Neutrophil (primary cell): ENCODE data around the gene CD180.
A peak's percentile ranks its signal among the peaks of the same experiment; 100 is the strongest.
"Not testable (repeated sequence)": the region's sequence is repeated elsewhere in the genome, so short reads cannot be mapped to it uniquely, and the experiment has no call there.

Source experiments
- H3K27ac ChIP-seq: fragments of 200-600 bp; sonication (generic); 2 replicates; pipeline ENCODE4 v1.5.1; 2016; ENCODE audit warnings: mild to moderate bottlenecking, moderate library complexity
- H3K27me3 ChIP-seq: fragments of 200-600 bp; sonication (generic); 2 replicates; pipeline ENCODE4 v1.6.0; 2016; ENCODE audit warnings: mild to moderate bottlenecking
- H3K36me3 ChIP-seq: fragments of 200-600 bp; sonication (generic); 2 replicates; pipeline ENCODE4 v1.5.1; 2017
- H3K4me1 ChIP-seq, 2 experiments: fragments of 200-600 bp in 1 of 2; sonication (generic) in 1 of 2; 1 replicate in 1 of 2; 2 replicates in 1 of 2; pipeline versions ENCODE4 v1.5.1 to v1.6.1; 2013 to 2016; ENCODE audit warnings: low read depth in 1 of 2, low read length in 1 of 2, mild to moderate bottlenecking in 1 of 2, moderate library complexity in 1 of 2; ENCODE audit not compliant: control insufficient read depth in 1 of 2, insufficient read depth in 1 of 2
- H3K4me3 ChIP-seq, 2 experiments: fragments of 200-600 bp in 1 of 2; sonication (generic) in 1 of 2; 1 replicate in 1 of 2; 2 replicates in 1 of 2; pipeline ENCODE4 v1.5.1; 2013 to 2016; ENCODE audit warnings: low read depth in 1 of 2, low read length in 1 of 2, mild to moderate bottlenecking in 1 of 2, moderate library complexity in 1 of 2
- H3K9me3 ChIP-seq: fragments of 200-600 bp; sonication (generic); 2 replicates; pipeline ENCODE4 v1.5.1; 2016
- TF ChIP-seq, protein P1 (sequence below): fragments of 200-600 bp; sonication (generic); IDR thresholded peaks from 2 replicates; pipeline ENCODE4 v1.5.1; 2016; ENCODE audit warnings: antibody characterized with exemption

Gene CD180

DNA sequence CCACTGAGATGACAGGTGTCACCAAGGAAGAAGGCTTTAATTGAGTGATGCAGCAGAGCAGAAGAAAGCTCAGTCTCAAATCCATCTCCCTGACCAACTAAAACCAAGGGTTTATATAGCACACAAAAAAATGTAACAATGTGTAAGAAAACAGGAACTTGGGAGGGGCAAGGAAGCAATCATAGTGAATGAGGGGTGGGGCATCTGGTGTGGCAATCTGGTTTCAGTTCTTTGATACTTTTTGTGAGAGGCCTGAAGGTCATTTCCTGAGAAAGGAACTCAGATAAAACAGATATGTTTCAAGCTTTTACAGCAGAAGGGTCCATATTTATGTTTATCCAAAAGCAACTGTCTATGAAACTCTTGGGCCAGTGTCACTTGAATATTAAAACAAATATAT, 19.7 kb downstream of the CD180 start:
- peaks cover 7% of the 10 kb centered on the region for H3K9me3 ChIP-seq
- H3K36me3 ChIP-seq, result no peaks in the 10 kb centered on the region
- TF ChIP-seq, protein P1, sequence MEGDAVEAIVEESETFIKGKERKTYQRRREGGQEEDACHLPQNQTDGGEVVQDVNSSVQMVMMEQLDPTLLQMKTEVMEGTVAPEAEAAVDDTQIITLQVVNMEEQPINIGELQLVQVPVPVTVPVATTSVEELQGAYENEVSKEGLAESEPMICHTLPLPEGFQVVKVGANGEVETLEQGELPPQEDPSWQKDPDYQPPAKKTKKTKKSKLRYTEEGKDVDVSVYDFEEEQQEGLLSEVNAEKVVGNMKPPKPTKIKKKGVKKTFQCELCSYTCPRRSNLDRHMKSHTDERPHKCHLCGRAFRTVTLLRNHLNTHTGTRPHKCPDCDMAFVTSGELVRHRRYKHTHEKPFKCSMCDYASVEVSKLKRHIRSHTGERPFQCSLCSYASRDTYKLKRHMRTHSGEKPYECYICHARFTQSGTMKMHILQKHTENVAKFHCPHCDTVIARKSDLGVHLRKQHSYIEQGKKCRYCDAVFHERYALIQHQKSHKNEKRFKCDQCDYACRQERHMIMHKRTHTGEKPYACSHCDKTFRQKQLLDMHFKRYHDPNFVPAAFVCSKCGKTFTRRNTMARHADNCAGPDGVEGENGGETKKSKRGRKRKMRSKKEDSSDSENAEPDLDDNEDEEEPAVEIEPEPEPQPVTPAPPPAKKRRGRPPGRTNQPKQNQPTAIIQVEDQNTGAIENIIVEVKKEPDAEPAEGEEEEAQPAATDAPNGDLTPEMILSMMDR, result no peak
- peaks cover 5 to 28% of the 10 kb centered on the region in 2 experiments for H3K4me1 ChIP-seq
- peak overlapping the region; percentile 42 for H3K27ac ChIP-seq
- no peak overlapping the region for H3K4me3 ChIP-seq
- H3K27me3 ChIP-seq, result no peaks in the 10 kb centered on the region

DNA sequence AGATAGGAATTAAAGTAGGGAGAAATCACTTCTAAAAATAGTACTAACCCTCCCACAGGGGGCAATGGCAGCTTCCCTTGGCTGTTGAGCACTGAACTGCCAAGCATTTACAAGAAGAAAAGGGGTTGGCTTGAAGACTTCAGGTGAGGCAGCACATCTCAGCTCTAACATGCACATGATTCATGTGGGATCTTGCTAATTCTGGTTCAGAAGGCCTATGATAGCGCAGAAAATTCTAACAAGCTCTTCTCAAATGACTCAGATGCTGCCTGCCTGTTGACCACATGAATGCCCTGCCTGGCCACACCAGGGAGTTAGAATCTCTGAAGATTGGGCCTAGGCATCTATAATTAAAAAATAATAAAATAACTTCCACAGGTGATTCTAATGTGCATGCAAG, 22.6 kb downstream of the CD180 start:
- Histone ChIP-seq H3K36me3 (no peaks in the 10 kb centered on the region), H3K4me1 (peaks cover 3 to 18% of the 10 kb centered on the region in 2 experiments), H3K27me3 (no peaks in the 10 kb centered on the region), H3K4me3 (no peak overlapping the region), H3K27ac (no peak overlapping the region), H3K9me3 (peaks cover 7% of the 10 kb centered on the region)
- TF ChIP-seq, protein P1, result no peak

DNA sequence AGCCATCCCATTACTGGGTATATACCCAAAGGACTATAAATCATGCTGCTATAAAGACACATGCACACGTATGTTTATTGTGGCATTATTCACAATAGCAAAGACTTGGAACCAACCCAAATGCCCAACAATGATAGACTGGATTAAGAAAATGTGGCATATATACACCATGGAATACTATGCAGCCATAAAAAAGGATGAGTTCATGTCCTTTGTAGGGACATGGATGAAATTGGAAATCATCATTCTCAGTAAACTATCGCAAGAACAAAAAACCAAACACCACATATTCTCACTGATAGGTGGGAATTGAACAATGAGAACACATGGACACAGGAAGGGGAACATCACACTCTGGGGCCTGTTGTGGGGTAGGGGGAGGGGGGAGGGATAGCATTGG, 23.2 kb downstream of the CD180 start:
- H3K36me3 ChIP-seq, result not testable (repeated sequence)

DNA sequence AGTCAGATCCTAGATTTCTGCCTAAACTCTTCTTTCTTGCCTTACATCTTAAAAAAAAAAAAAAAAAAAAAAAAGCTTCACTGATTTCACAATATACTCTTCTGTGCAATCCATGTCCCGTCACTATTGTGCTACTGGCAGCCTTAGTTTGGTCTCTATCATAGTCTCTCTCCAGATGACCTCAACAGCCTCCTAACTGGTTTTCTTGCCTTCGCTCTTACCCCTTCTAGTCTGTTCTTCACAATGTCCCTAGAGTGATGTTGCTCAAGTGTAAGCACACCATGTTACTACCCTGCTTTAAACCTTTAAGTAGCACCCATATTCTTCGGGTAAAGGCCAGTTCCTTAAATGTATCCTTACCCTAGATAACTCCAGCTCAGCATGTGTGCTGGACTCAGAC, 25.8 kb downstream of the CD180 start:
- Histone ChIP-seq H3K4me1 (peaks cover 10 to 11% of the 10 kb centered on the region in 2 experiments), H3K9me3 (no peaks in the 10 kb centered on the region), H3K36me3 (no peaks in the 10 kb centered on the region), H3K27ac (no peak overlapping the region), H3K27me3 (no peaks in the 10 kb centered on the region), H3K4me3 (no peak overlapping the region)
- TF ChIP-seq, protein P1, result no peak

More for the DNA sequence above, 23.2 kb downstream of the CD180 start:
- H3K4me1 ChIP-seq, result peaks cover 0 to 12% of the 10 kb centered on the region in 2 experiments
- not testable (repeated sequence) for H3K27ac ChIP-seq, H3K27me3 ChIP-seq, H3K9me3 ChIP-seq, H3K4me3 ChIP-seq

DNA sequence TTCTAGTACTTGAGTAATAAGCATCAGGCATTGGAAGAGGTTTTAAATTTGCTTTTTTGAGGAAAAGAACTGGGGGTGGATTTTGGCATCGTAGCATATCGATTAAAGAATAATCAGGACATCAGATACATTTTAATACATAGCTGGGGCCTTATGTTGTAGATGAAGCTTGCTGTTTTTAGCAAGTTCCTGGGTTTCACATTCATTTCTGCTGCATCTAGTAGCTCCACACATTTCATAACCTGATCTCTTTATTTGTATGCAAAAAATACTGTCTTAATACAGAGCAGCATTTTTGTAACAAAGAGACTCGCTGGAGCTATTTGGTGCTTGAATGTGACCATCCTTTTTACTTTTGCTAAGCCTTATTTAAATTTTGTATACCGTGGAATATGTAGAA, 28.5 kb downstream of the CD180 start:
- H3K4me1 ChIP-seq, result peaks cover 10 to 13% of the 10 kb centered on the region in 2 experiments
- H3K27ac ChIP-seq, result no peak overlapping the region
- TF ChIP-seq, protein P1, result no peak
- H3K4me3 ChIP-seq, result no peak overlapping the region
- H3K36me3 ChIP-seq, result no peaks in the 10 kb centered on the region
- no peaks in the 10 kb centered on the region for H3K9me3 ChIP-seq
- H3K27me3 ChIP-seq, result no peaks in the 10 kb centered on the region

DNA sequence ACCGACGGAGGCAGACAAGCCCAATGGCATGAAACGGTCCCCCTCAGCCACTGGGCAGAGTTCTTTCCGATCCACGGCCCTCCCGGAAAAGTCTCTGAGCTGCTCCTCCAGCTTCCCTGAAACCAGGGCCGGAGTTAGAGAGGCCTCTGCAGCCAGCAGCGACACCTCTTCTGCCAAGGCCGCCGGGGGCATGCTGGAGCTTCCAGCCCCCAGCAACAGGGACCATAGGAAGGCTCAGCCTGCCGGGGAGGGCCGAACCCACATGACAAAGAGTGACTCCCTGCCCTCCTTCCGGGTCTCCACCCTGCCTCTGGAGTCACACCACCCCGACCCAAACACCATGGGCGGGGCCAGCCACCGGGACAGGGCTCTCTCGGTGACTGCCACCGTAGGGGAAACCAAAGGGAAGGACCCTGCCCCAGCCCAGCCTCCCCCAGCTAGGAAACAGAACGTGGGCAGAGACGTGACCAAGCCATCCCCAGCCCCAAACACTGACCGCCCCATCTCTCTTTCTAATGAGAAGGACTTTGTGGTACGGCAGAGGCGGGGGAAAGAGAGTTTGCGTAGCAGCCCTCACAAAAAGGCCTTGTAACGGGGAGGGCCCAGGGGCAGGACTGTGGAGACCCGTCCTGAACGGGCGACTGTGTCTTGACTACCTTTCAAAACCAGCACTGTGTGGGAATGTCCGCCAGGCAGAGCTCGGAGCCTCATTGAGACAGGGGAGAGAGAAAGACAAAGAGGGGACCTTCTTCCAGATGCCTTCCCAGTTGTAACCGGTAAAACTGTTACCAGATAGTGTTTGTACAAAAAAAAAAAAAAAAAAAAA, 29.9 kb downstream of the CD180 start:
- TF ChIP-seq, protein P1, result no peak
- Histone ChIP-seq H3K4me3 (peak overlapping the region; percentile 41 to 68), H3K9me3 (no peaks in the 10 kb centered on the region), H3K36me3 (no peaks in the 10 kb centered on the region), H3K27me3 (no peaks in the 10 kb centered on the region), H3K27ac (peak overlapping the region; percentile 75), H3K4me1 (peaks cover 10 to 13% of the 10 kb centered on the region in 2 experiments)
